Measurements from ENCODE around the gene CNN3. TPM values are rescaled to one million over a fixed set of nuclear protein-coding genes. Genes with fewer than 3 reads are reported as not detected.
A peak's percentile ranks its signal among the peaks of the same experiment; 100 is the strongest.

CNN3 gene
- polyA plus RNA-seq, 1 of the 3 experiments (the other 2 are of a cell fraction), result 204 TPM

DNA sequence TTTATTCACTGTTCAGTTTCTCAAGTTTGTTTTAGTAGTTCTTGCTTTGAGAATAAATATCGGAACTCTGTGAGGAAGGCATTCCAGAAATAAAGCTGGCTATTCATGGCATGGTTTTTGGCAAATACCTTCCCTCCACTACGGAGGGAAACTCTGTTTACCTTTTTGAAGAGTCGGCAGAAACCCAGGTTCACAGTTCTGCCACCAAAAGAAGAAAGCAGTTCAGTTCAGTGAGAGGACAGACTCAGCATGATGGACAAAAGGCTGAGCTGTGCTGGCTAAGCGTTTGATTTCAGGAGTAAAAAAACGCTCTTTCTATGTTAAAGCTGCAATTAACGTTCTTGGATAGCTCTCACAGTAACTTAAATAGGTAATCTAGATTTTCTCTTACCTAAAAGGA lies 42.4 kb downstream of the CNN3 start:
- H3K4me3 ChIP-seq (ENCODE audit: low read depth in 2 of 2, low read length in 1 of 2), result no peak overlapping the region
- no peaks in the 10 kb centered on the region for H4K20me1 ChIP-seq (ENCODE audit: insufficient read depth)
- no peaks in the 10 kb centered on the region for H3K9me3 ChIP-seq
- peak overlapping the region; percentile 78; the same call in 1 of the 2 replicates for H2AFZ ChIP-seq (ENCODE audit: low read depth)
- H3K9me2 ChIP-seq, result no peaks in the 10 kb centered on the region
- no peak for TF ChIP-seq NFIC (IDR thresholded peaks at IDR 0.05; ENCODE audit: borderline replicate concordance)
- no peak for TF ChIP-seq EZH2phosphoT487 (IDR thresholded peaks at IDR 0.05; ENCODE audit: borderline replicate concordance, low read depth)
- TF ChIP-seq FOSL2 (IDR thresholded peaks at IDR 0.05; ENCODE audit: borderline replicate concordance, low read depth), result no peak
- TF ChIP-seq, protein P1, sequence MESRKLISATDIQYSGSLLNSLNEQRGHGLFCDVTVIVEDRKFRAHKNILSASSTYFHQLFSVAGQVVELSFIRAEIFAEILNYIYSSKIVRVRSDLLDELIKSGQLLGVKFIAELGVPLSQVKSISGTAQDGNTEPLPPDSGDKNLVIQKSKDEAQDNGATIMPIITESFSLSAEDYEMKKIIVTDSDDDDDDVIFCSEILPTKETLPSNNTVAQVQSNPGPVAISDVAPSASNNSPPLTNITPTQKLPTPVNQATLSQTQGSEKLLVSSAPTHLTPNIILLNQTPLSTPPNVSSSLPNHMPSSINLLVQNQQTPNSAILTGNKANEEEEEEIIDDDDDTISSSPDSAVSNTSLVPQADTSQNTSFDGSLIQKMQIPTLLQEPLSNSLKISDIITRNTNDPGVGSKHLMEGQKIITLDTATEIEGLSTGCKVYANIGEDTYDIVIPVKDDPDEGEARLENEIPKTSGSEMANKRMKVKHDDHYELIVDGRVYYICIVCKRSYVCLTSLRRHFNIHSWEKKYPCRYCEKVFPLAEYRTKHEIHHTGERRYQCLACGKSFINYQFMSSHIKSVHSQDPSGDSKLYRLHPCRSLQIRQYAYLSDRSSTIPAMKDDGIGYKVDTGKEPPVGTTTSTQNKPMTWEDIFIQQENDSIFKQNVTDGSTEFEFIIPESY (IDR thresholded peaks at IDR 0.05; ENCODE audit: borderline replicate concordance, low read depth), result no peak
- no peak for TF ChIP-seq RCOR1 (IDR thresholded peaks at IDR 0.05; ENCODE audit: low read length)
- TF ChIP-seq, protein P2, sequence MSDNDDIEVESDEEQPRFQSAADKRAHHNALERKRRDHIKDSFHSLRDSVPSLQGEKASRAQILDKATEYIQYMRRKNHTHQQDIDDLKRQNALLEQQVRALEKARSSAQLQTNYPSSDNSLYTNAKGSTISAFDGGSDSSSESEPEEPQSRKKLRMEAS (IDR thresholded peaks at IDR 0.05; ENCODE audit: low read depth), result no peak
- TF ChIP-seq EP300 (IDR thresholded peaks at IDR 0.05; ENCODE audit: borderline replicate concordance in 1 of 2, low read depth in 1 of 2, low read length in 1 of 2), result no peak
- TF ChIP-seq SIN3A (IDR thresholded peaks at IDR 0.05; ENCODE audit: borderline replicate concordance, low read depth, low read length), result no peak
- POLR2A ChIA-PET, result interaction anchor here (1.5 kb wide), 1 partner anchor 11 kb away, joined by 3 read pairs; no protein-coding TSS in a partner anchor
- WGBS (ENCODE audit: low lambda C conversion rate), result 73% methylated on average over 6 of the region's 6 CpGs
- no peaks in the 10 kb centered on the region for H3K36me3 ChIP-seq (replicated peaks in 1 of 2; ENCODE audit: control insufficient read depth in 1 of 2, insufficient read depth in 2 of 2, low read length in 1 of 2)
- no peak for DNase-seq
- peak overlapping the region; percentile 47; the same call in 1 of the 2 replicates for H3K9ac ChIP-seq
- no peaks in the 10 kb centered on the region for H3K79me2 ChIP-seq (ENCODE audit: insufficient read depth)
- no peaks in the 10 kb centered on the region for H3K27me3 ChIP-seq (ENCODE audit: insufficient read depth)
- H3F3A ChIP-seq (replicated peaks; ENCODE audit: insufficient read depth), result peaks cover 13% of the 10 kb centered on the region
- H3K4me1 ChIP-seq (ENCODE audit: control insufficient read depth in 1 of 2, insufficient read depth in 2 of 2, low read depth in 1 of 2, low read length in 1 of 2), result peaks cover 4 to 10% of the 10 kb centered on the region in 2 experiments; a peak in 2 of 4 replicates
- 0 out of 2 replicates have a peak overlapping the region, but pooled peaks have one; percentile 26 for H3K4me2 ChIP-seq
- H3K27ac ChIP-seq (ENCODE audit: low read depth in 2 of 2, low read length in 1 of 2), result peak overlapping the region; percentile 80 to 96
- CTCF ChIA-PET, result interaction anchor here (1.1 to 1.3 kb wide), 2 partner anchors 157 to 159 kb away, joined by 3 read pairs; no protein-coding TSS in a partner anchor

DNA sequence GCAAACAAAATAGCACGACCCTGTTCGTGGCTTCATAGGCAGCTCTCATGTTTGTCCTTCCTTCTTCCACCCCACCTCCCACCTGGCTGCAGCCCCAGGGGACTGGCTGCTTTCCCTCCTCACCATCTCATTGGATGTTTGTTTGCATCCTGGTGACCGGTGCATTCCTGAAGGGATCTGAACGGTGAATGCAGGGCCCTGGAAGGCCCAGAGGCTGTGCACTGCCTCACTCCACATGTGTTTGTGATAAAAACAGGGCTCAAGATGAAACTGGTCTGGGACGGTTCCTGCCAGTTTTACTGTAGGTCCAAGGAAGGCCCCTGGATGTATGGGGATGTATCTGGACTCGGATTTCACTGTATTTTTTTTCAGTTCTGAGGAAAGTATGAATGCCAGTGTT lies 42.8 kb downstream of the CNN3 start:
- H2AFZ ChIP-seq (ENCODE audit: low read depth), result peak overlapping the region; percentile 78

More for the DNA sequence above, 42.8 kb downstream of the CNN3 start:
- Histone ChIP-seq H3K4me1 (ENCODE audit: control insufficient read depth in 1 of 2, insufficient read depth in 2 of 2, low read depth in 1 of 2, low read length in 1 of 2) (peaks cover 4 to 10% of the 10 kb centered on the region in 2 experiments; a peak in 2 of 4 replicates), H3K9me3 (no peaks in the 10 kb centered on the region), H3K9me2 (no peaks in the 10 kb centered on the region), H3K27ac (ENCODE audit: low read depth in 2 of 2, low read length in 1 of 2) (peak overlapping the region; percentile 80 to 96), H3K4me3 (ENCODE audit: low read depth in 2 of 2, low read length in 1 of 2) (no peak overlapping the region), H3K4me2 (peak overlapping the region; percentile 54; the same call in 1 of the 2 replicates), H3K36me3 (replicated peaks in 1 of 2; ENCODE audit: control insufficient read depth in 1 of 2, insufficient read depth in 2 of 2, low read length in 1 of 2) (no peaks in the 10 kb centered on the region), H3K9ac (peak overlapping the region; percentile 47; the same call in 1 of the 2 replicates), H3K79me2 (ENCODE audit: insufficient read depth) (no peaks in the 10 kb centered on the region), H3F3A (replicated peaks; ENCODE audit: insufficient read depth) (peaks cover 13% of the 10 kb centered on the region), H4K20me1 (ENCODE audit: insufficient read depth) (no peaks in the 10 kb centered on the region), H3K27me3 (ENCODE audit: insufficient read depth) (no peaks in the 10 kb centered on the region)
- DNase-seq, result peak; percentile 71
- POLR2A ChIA-PET, result interaction anchor here (0.6 to 1.5 kb wide), 2 partner anchors 10 to 44 kb away, joined by 3 read pairs; no protein-coding TSS in a partner anchor
- 35% methylated on average over 6 of the region's 6 CpGs for WGBS (ENCODE audit: low lambda C conversion rate)
- peak; percentile 54; the same call in 1 of the 2 replicates for TF ChIP-seq RCOR1 (IDR thresholded peaks at IDR 0.05; ENCODE audit: low read length)
- TF ChIP-seq EZH2phosphoT487 (IDR thresholded peaks at IDR 0.05; ENCODE audit: borderline replicate concordance, low read depth), result no peak
- peak; percentile 15; the same call in 1 of the 2 replicates for TF ChIP-seq GATA2 (CRISPR knock-in tag; IDR thresholded peaks at IDR 0.05)
- TF ChIP-seq POLR2AphosphoS5 (IDR thresholded peaks at IDR 0.05; ENCODE audit: low read depth, low read length), result peak; percentile 73
- 0 out of 2 replicates have a peak, but pooled peaks have one; percentile 27 for TF ChIP-seq MXI1 (IDR thresholded peaks at IDR 0.05; ENCODE audit: low read depth, low read length)
- no peak; the same call in 1 of the 2 replicates for TF ChIP-seq SMC3 (IDR thresholded peaks at IDR 0.05; ENCODE audit: low read depth, low read length)
- TF ChIP-seq MEF2A (IDR thresholded peaks at IDR 0.05; ENCODE audit: borderline replicate concordance, low read depth), result no peak
- TF ChIP-seq, protein P2 (IDR thresholded peaks at IDR 0.05; ENCODE audit: low read depth), result peak; percentile 44; the same call in 1 of the 2 replicates
- TF ChIP-seq EP300 (IDR thresholded peaks at IDR 0.05; ENCODE audit: borderline replicate concordance in 1 of 2, low read depth in 1 of 2, low read length in 1 of 2), result peak in 1 of 2 experiments; percentile 56; a peak in 1 of 4 replicates
- peak; percentile 88 for TF ChIP-seq TCF12 (IDR thresholded peaks at IDR 0.05)
- no peak for TF ChIP-seq RFX5 (IDR thresholded peaks at IDR 0.05; ENCODE audit: low read length)
- TF ChIP-seq FOSL2 (IDR thresholded peaks at IDR 0.05; ENCODE audit: borderline replicate concordance, low read depth), result no peak
- CTCF ChIA-PET, result interaction anchor here (1.3 kb wide), 1 partner anchor 159 kb away, joined by 3 read pairs; no protein-coding TSS in a partner anchor
